AG08396 (cell line): Measurements from ENCODE around the gene PRR15.
A peak's percentile ranks its signal among the peaks of the same experiment; 100 is the strongest.

Experiments
- DNase-seq: peaks from one replicate; pipeline ENCODE4 v3.0.0; 2012; ENCODE audit warnings: low spot score, mixed read lengths

The PRR15 gene

DNA sequence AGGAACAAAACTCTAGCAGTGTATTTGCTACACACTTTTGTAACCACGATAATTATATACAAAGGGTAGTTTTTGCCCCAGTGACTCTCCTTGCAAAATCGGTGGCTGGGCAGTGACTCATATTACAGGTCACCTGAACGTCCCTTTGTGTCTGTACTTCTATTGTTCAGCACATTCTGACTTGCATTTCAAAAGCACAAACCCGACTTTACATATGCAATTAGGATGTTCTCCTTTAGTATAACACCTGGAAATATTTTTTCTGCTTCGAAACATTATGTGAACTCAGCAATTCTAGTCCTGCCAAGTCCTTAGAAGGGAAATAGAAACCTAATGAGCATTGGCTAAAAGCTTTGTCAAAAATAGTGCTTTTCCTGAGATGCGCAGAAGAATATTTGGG is 6.0 kb downstream of the PRR15 start:
- DNase-seq = no peak

GRCh38 chr7:29572558-29572957 is 8.9 kb downstream of the PRR15 start:
- DNase-seq = no peak

- no peak for DNase-seq
Observed at GRCh38 chr7:29573567-29573966, 9.9 kb downstream of the PRR15 start.

- no peak for DNase-seq
Observed at GRCh38 chr7:29574659-29575058, 11.0 kb downstream of the PRR15 start.

DNA sequence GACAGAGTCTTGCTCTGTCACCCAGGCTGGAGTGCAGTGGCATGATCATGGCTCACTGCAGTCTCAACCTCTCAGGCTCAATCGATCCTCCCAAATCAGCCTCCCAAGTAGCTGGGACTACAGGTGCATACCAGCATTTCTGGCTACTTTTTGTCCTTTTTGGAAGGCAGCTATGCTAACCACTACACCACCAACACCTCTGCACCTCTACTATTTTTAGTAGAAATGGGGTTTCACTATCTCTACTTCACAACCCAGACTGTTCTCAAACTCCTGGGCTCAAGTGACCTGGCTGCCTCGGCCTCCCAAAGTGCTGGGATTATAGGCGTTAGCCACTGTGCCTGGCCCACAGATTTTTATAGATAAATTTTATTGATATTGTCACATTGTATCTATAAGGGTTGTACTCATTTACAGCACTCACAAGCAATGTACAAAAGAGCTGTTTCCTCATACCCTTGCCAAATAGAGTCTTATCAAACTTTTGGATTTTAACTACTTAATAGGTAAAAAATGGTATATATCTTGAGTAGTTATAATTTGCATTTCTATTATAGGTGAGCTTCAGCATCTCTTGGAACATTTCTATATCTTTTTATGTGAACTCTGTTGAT is 23.7 kb downstream of the PRR15 start:
- DNase-seq = no peak

- DNase-seq = no peak
Observed at GRCh38 chr7:29588212-29588611, 24.6 kb downstream of the PRR15 start.

DNA sequence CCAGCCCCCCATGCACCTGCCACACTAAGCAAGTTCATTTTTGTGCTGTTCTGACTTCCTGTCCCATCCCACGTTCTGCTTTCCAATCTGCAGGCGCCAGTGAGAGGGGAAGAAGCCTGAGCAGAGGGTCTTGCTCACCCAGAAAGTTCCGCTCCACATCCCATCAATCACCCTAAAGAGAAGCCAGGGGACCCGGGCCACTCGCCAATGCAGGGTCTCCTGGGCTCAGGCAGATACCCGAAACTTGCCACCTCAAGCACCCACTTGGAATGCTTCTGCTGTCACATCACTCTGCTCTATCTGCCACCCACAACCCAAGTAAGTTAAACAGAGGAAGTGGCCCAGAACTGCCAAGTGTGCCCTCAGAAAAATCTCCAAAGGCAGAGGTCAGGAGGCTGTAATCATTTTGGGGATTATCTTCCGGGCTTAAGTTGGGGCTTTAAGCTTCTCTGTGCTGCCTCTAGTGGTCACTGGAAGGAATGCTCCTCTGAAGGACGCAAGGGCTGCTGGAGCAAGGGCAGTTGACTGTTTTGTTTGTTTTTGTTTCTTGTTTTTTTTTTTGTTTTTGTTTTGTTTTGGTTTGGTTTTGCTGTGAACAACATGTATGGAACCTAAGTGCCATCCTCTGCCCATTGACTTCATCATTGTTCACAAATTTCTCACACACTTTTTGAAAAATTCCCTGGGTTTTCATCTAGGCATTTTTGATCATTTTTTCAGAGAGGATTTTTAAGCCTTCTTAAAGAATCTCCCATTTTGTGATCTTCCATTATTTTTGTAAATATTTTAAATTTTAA is 25.5 kb downstream of the PRR15 start:
- peak; percentile 63 for DNase-seq

- DNase-seq = no peak
Observed at GRCh38 chr7:29592866-29593265, 29.2 kb downstream of the PRR15 start.

GRCh38 chr7:29593459-29593858 is 29.8 kb downstream of the PRR15 start:
- DNase-seq = no peak

DNA sequence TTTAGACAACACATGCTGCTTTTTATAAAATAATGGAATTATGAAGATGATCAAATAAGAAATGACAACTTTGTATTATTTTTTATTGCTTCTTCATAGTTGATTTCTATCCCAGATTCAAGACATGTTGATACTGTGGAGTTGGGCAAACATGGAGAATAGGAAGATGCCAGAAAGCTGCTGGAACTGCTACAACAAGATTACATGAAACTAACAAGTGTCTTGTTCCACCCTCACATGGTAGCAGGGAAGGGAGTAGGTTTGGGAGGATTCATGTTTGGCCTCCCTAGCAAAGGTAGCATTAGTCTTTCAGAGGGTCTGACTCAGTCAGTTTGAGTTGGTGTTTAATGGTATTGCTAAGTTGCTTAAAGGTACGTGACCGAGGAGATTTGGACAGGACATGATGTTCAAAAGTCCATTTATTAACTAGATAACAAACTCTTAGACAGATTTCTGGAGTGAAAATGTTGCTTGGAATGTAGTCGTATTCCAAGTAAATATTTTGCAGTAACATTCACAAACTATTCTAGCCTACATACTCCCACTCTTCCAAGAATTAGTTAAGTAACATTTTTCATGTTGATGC is 33.1 kb downstream of the PRR15 start:
- no peak for DNase-seq

- DNase-seq = no peak
Observed at GRCh38 chr7:29597266-29597665, 33.6 kb downstream of the PRR15 start.

DNA sequence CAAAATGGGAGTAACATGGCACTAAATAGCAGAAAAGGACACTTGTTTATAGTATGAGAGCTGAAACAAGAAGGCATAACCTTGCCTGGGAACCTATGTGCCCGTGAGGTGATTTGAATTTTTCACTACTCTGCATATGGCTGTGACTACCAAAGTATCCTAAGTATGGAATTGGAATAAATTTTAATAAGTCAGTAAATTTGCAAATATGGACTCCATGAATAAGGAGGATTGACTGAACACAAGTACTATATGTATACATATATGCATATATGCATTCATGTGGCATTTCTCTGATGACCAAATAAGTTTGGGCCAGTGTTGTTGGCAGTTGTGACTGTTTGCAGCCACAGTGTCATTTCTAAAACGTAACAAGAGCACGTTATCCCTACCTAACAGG is 34.5 kb downstream of the PRR15 start:
- no peak for DNase-seq

DNA sequence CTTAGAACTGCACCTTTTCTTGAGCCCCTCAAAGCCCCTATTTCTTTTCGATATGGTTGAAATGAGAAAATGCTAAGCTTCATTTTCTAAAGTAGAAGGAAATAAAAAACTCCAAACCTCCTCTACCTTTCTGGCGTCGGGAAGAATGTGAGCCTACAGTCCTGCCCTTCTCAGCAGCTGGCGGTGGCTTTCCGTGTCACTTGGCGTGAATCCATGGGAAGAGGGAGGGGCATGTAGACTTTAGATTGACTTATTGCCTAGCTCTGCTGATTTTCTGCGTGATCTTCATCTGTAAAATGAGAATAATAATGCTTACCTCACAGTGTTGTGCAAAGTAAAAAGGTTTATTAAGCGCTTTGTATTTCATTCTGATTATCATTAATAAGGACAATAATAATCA is 35.0 kb downstream of the PRR15 start:
- DNase-seq = no peak

GRCh38 chr7:29599026-29599425 is 35.4 kb downstream of the PRR15 start:
- no peak for DNase-seq

DNA sequence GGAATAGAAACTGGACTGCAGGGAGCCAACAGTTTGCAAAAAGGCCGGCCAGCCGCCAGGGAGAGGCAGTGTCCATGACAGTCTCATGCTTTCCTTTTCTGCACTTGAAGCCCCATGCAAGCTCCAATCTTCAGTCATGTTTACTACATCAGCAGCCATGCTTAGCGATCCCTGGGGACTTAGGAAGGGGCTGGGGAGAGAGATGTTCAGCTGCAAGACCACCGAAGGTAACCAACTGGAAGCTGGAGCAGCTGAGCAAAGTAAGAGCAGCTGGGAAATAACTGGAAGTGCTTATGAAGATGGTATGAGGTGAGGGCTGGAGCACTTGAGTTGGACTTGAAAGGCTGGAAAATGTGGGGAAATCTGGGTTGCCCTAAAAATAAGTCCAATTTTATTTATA is 37.0 kb downstream of the PRR15 start:
- no peak for DNase-seq

DNA sequence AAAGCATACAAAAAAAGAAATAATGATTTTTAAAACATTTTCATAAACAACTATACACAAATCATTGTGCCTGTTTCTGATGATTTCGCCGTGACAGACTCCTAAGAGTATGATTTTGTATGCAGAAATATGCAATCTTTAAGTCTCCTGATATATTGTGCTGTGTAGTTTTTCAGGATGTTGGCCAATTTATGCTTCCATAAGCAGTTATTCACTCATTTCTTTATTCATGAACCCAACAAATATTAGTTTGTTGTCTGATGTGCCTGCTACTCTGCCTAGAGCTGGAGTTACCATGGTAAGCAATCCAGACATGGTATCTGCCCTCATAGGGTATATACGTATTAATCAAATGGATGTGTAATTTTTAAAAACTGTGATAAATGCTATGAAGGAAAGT is 40.4 kb downstream of the PRR15 start:
- DNase-seq = no peak

DNA sequence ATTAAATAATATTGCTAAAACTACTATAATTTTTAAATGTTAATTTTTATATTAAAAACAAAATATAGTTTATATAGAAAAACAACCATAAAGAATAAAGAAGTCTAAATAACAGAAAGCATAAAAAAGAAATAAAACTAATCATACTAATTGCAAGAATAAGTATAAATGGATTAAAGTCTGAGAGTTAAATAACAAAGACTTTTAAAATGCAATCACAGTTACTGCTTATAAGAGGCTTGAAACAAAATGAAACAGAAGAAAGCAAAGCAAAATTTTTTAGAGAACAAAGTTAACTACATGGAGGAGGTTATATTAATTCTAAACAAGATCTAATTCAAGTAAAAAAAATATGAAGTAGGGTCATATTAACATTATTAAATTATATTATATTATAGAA is 41.1 kb downstream of the PRR15 start:
- DNase-seq = no peak

GRCh38 chr7:29605671-29606070 is 42.0 kb downstream of the PRR15 start:
- no peak for DNase-seq

DNA sequence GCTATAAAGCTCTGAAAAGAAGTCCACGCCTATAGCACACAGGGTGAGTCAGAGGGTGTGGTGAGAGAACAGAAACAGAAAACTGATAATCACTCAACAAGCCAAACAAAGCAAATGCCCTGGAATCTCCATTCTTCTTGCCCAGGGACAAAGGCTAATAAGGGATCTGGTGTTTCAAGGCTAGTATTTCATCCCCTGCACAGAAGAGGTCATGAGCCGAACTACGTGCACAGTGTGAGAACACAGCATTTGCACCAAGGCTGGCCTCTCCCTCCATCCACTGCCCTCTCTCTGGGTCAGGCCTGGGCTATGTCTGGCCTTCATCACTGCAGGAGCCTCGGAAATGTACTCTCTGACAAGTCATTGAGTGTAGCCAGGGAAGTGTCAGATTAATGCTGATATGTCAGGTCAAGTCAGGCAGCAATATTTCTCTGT is 42.7 kb downstream of the PRR15 start:
- DNase-seq = peak; percentile 19

- no peak for DNase-seq
Observed at GRCh38 chr7:29606830-29607229, 43.2 kb downstream of the PRR15 start.

DNA sequence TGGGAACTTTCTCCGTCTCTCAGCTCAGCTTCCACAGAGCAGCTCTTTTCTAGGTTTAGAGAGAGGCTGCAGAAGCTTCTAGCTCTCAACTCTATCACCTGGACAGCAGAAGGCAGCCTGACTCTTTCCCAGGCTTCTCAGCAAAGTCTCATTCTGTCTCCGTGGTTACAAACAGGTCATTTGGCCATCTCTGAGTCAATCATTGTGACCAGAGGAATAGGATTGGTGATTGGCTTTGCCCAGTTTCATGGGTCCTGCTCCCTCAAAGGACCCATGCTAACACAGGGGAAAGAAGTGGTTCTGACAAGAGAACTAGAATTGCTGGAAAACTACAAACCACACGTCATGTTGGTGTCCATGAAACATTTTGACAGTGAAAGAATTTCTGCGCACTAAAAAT is 43.6 kb downstream of the PRR15 start:
- no peak for DNase-seq

DNA sequence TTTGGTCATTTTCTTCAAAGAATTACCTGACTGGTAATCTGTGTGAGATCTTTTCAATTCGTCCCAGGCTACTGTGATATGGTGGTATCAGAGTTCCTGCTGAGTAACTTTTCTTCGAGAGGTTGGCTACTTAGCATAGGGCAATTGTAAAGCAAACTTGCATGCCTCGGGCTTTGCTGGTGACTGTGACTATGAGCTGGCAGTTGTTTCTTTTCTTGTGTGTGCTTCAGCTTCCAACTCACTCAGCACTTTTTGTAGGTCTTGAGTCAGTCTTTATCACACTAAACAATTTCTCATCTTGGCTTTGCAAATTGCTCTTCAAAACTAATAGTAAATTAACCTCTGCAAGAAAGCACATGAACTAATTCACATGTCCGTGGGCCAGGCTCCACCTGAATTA is 44.3 kb downstream of the PRR15 start:
- peak; percentile 22 for DNase-seq
